Astrocyte (in vitro differentiated cells and primary cell): ENCODE results near the gene ZNF22. TPM values are rescaled to one million over a fixed set of nuclear protein-coding genes. Genes with fewer than 3 reads are reported as not detected.

Source experiments
- DNase-seq: peaks from one replicate; pipeline ENCODE4 v3.0.0-alpha.2; 2010; ENCODE audit warnings: low read depth
- FAIRE-seq: peaks from 2 replicates; lab custom pipeline; 2011; peaks lifted over from hg19 to GRCh38; lab: Jason Lieb, UNC
- H2AFZ ChIP-seq: 2 replicates; pipeline ENCODE4 v1.6.0; 2012; ENCODE audit warnings: low read depth, low read length, inconsistent platforms
- H3K27ac ChIP-seq: 2 replicates; pipeline ENCODE4 v1.5.1; 2011; ENCODE audit warnings: low read depth, low read length, inconsistent platforms
- H3K27me3 ChIP-seq: 2 replicates; pipeline ENCODE4 v1.6.0; 2011; ENCODE audit warnings: low read length, inconsistent platforms; ENCODE audit not compliant: insufficient read depth
- H3K36me3 ChIP-seq: 2 replicates; pipeline ENCODE4 v1.5.1; 2011; ENCODE audit warnings: low read length, inconsistent platforms; ENCODE audit not compliant: insufficient read depth
- H3K4me1 ChIP-seq: 2 replicates; pipeline ENCODE4 v1.5.1; 2011; ENCODE audit warnings: low read length, inconsistent platforms; ENCODE audit not compliant: insufficient read depth
- H3K4me2 ChIP-seq: 2 replicates; pipeline ENCODE4 v1.6.0; 2012; ENCODE audit warnings: low read length, inconsistent platforms
- H3K4me3 ChIP-seq: 2 replicates; pipeline ENCODE4 v1.5.1; 2011; ENCODE audit warnings: low read depth, mild to moderate bottlenecking, low read length, inconsistent platforms; ENCODE audit not compliant: insufficient read depth
- H3K79me2 ChIP-seq: 2 replicates; pipeline ENCODE4 v1.6.0; 2012; ENCODE audit warnings: mild to moderate bottlenecking, low read length, inconsistent platforms; ENCODE audit not compliant: insufficient read depth
- H3K9ac ChIP-seq: 2 replicates; pipeline ENCODE4 v1.6.0; 2012; ENCODE audit warnings: mild to moderate bottlenecking, low read length, inconsistent platforms
- H3K9me3 ChIP-seq: 2 replicates; pipeline ENCODE4 v1.5.1; 2012; ENCODE audit warnings: low read depth, mild to moderate bottlenecking, low read length, inconsistent platforms; ENCODE audit not compliant: insufficient read depth
- H4K20me1 ChIP-seq: 2 replicates; pipeline ENCODE4 v1.6.0; 2012; ENCODE audit warnings: low read length, inconsistent platforms; ENCODE audit not compliant: insufficient read depth
- H3K27ac Mint-ChIP-seq: one replicate; pipeline ENCODE4 v1.8.0; 2021; ENCODE audit warnings: mild to moderate bottlenecking, mixed read lengths; ENCODE audit not compliant: unreplicated experiment
- H3K27me3 Mint-ChIP-seq: one replicate; pipeline ENCODE4 v1.8.0; 2021; ENCODE audit warnings: low read depth, mixed read lengths; ENCODE audit not compliant: unreplicated experiment
- H3K36me3 Mint-ChIP-seq: one replicate; pipeline ENCODE4 v1.8.0; 2021; ENCODE audit warnings: low read depth, mixed read lengths; ENCODE audit not compliant: unreplicated experiment
- H3K4me1 Mint-ChIP-seq: one replicate; pipeline ENCODE4 v1.8.0; 2021; ENCODE audit warnings: low read depth, mixed read lengths; ENCODE audit not compliant: unreplicated experiment
- H3K4me3 Mint-ChIP-seq: one replicate; pipeline ENCODE4 v1.8.0; 2021; ENCODE audit warnings: mild to moderate bottlenecking, moderate library complexity, mixed read lengths; ENCODE audit not compliant: unreplicated experiment
- H3K9me3 Mint-ChIP-seq: one replicate; pipeline ENCODE4 v1.8.0; 2021; ENCODE audit warnings: mild to moderate bottlenecking, mixed read lengths; ENCODE audit not compliant: unreplicated experiment
- EZH2 ChIP-seq: IDR thresholded peaks from 2 replicates; pipeline ENCODE4 v1.6.1; 2012; ENCODE audit warnings: mild to moderate bottlenecking, low read length, inconsistent platforms; ENCODE audit not compliant: insufficient read depth
- total RNA-seq: library from RNA; stranded (reverse); gene quantifications from 2 replicates; pipeline ENCODE4 v1.2.1, GENCODE V29; 2021
- TF ChIP-seq, protein P1 (sequence below): IDR thresholded peaks from 2 replicates; pipeline ENCODE4 v1.5.1; 2011; ENCODE audit warnings: low read depth, mild to moderate bottlenecking, inconsistent platforms, low read length, moderate library complexity; ENCODE audit not compliant: insufficient read depth

The ZNF22 gene
- total RNA-seq, 1 donor from 2014 or later, result 12.0 TPM

DNA sequence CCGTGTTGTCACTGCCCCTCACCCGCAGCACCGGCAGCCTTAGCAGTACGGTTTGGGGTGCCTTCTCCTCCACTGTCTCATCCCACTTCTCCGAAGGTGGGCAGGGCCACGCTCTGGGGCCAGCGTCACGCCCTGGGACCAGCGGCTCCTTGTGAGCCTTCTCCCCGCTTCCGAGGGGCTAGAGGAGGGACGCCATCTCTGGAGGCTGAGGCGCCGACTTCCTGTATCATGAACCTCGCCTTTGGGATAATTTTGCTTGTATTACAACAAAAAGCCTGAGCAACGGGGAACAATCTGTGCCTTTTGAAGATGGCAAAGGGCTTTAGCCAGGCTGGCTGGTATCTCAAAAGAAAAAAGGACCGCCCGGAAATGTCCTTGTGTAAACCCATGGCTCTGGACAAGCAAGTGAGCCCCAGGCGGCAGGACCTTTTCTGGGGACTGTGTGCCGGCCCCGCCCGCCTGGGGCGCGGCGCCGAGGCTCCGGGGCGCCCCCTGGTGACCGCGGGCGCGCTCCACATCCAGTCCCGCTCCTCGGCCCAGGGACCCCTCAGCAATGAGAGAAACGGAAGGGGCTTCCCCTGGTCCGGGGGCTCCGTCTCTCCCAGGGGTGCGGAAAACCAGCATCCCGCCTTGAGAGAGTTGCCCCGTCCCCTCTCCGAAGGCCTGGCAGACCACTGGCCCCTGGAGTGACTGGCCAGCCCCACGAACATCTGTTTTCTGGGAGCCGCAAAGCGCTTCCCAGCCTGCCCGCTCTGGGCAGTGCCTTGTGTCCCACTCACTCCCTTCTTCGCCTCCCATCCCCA, 25.9 kb upstream of the ZNF22 start:
- H4K20me1 ChIP-seq, result no peaks in the 10 kb centered on the region
- FAIRE-seq (no peak), DNase-seq (peak; percentile 29)
- Mint-ChIP-seq H3K27me3 (no peaks in the 10 kb centered on the region), H3K36me3 (peaks cover 17% of the 10 kb centered on the region), H3K4me3 (no peak overlapping the region), H3K27ac (peak overlapping the region; percentile 72), H3K4me1 (peaks cover 50% of the 10 kb centered on the region), H3K9me3 (peaks cover 2% of the 10 kb centered on the region)
- H3K4me3 ChIP-seq, result peak overlapping the region; percentile 57
- H3K9me3 ChIP-seq, result no peaks in the 10 kb centered on the region
- H3K9ac ChIP-seq, result peak overlapping the region; percentile 80
- no peaks in the 10 kb centered on the region for H3K79me2 ChIP-seq
- H3K4me1 ChIP-seq, result peaks cover 43% of the 10 kb centered on the region
- peak overlapping the region; percentile 91 for H3K4me2 ChIP-seq
- peak overlapping the region; percentile 98 for H2AFZ ChIP-seq
- TF ChIP-seq, protein P1, sequence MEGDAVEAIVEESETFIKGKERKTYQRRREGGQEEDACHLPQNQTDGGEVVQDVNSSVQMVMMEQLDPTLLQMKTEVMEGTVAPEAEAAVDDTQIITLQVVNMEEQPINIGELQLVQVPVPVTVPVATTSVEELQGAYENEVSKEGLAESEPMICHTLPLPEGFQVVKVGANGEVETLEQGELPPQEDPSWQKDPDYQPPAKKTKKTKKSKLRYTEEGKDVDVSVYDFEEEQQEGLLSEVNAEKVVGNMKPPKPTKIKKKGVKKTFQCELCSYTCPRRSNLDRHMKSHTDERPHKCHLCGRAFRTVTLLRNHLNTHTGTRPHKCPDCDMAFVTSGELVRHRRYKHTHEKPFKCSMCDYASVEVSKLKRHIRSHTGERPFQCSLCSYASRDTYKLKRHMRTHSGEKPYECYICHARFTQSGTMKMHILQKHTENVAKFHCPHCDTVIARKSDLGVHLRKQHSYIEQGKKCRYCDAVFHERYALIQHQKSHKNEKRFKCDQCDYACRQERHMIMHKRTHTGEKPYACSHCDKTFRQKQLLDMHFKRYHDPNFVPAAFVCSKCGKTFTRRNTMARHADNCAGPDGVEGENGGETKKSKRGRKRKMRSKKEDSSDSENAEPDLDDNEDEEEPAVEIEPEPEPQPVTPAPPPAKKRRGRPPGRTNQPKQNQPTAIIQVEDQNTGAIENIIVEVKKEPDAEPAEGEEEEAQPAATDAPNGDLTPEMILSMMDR, result peak; percentile 63
- no peak for TF ChIP-seq EZH2
- H3K27ac ChIP-seq, result peak overlapping the region; percentile 49
- no peaks in the 10 kb centered on the region for H3K36me3 ChIP-seq
- H3K27me3 ChIP-seq, result no peaks in the 10 kb centered on the region

DNA sequence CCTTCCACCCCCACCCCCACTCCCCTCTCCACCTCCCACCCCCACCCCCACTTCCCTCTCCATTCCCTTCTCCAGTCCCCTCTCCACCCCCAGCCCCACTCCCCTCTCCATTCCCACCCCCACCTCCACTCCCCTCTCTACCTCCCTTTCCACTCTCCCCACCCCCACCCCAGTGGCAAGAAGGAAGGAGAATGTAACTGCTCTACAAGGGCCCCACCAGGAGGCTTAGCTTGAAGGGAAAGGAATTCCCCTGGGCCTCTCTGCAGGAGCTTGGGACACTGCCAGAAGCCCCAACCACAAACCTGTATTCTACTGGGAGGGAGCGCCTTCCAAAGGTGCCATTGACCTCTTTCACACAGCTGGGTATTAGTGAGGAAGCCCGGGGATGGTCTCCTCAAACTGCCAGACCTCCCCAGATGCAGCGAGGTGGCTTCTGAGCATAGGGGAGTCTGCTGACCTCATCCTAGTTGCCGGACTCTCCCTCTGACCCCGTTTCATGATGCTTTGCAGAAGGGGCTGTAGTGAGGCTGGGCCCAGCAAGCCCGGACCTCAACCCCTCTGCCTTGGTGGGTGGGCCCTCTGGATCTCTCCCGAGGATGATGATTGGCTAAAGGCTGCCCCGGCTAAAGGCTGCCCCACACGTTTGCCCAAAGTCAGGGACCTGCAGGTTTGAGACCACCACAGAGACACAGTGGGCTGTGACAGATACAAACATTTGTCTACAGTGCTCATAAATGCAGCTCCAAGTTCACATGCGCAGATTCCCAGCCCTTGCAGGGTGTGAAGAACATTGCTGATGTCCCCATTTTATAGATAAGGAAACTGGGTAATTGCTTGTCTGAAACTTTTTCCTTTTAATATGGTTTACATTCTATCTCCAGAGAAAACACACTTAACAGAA, 25.0 kb upstream of the ZNF22 start:
- Histone ChIP-seq H4K20me1 (no peaks in the 10 kb centered on the region), H3K79me2 (no peaks in the 10 kb centered on the region), H3K4me2 (peak overlapping the region; percentile 91), H3K4me3 (no peak overlapping the region), H3K9me3 (no peaks in the 10 kb centered on the region), H3K27ac (no peak overlapping the region), H2AFZ (no peak overlapping the region), H3K4me1 (peaks cover 52% of the 10 kb centered on the region), H3K36me3 (no peaks in the 10 kb centered on the region), H3K9ac (peak overlapping the region; percentile 80), H3K27me3 (no peaks in the 10 kb centered on the region)
- Mint-ChIP-seq H3K9me3 (peaks cover 2% of the 10 kb centered on the region), H3K36me3 (peaks cover 13% of the 10 kb centered on the region), H3K27ac (no peak overlapping the region), H3K27me3 (no peaks in the 10 kb centered on the region), H3K4me1 (peaks cover 59% of the 10 kb centered on the region), H3K4me3 (peak overlapping the region; percentile 62)
- TF ChIP-seq, protein P1, result no peak
- no peak for TF ChIP-seq EZH2
- DNase-seq (peak; percentile 76), FAIRE-seq (no peak)
